KMS-11 (cell line): Measurements from ENCODE around the gene FAM210A.

Experiments used
- H2AFZ ChIP-seq: fragments of 200-600 bp; sonication (generic); 2 replicates; pipeline ENCODE4 v1.6.1; 2016; ENCODE audit warnings: antibody characterized with exemption, mixed run types, low read depth
- H3K27ac ChIP-seq: fragments of 200-600 bp; sonication (generic); 2 replicates; pipeline ENCODE4 v1.6.1; 2016; ENCODE audit warnings: mild to moderate bottlenecking, mixed run types
- H3K27me3 ChIP-seq: fragments of 200-600 bp; sonication (generic); 2 replicates; pipeline ENCODE4 v1.6.1; 2017; ENCODE audit warnings: mild to moderate bottlenecking, low read depth, mixed run types, moderate library complexity; ENCODE audit not compliant: insufficient read depth
- H3K36me3 ChIP-seq: fragments of 200-600 bp; sonication (generic); 2 replicates; pipeline ENCODE4 v1.6.1; 2017; ENCODE audit warnings: mild to moderate bottlenecking, mixed run types; ENCODE audit not compliant: insufficient read depth
- H3K4me1 ChIP-seq: fragments of 200-600 bp; sonication (generic); 2 replicates; pipeline ENCODE4 v1.6.1; 2016; ENCODE audit warnings: mild to moderate bottlenecking, low read depth, mixed run types; ENCODE audit not compliant: poor library complexity, severe bottlenecking
- H3K4me2 ChIP-seq: fragments of 200-600 bp; sonication (generic); 2 replicates; pipeline ENCODE4 v1.7.0; 2016; ENCODE audit warnings: mild to moderate bottlenecking, mixed run types
- H3K4me3 ChIP-seq: fragments of 200-600 bp; sonication (generic); IDR thresholded peaks from 2 replicates; pipeline ENCODE4 v1.6.1; 2017; ENCODE audit warnings: low read depth, low read length, mixed read lengths; ENCODE audit not compliant: insufficient read depth
- H3K79me2 ChIP-seq: fragments of 200-600 bp; sonication (generic); 2 replicates; pipeline ENCODE4 v1.6.1; 2016; ENCODE audit warnings: low read depth, mixed run types; ENCODE audit not compliant: insufficient read depth
- H3K9ac ChIP-seq: fragments of 200-600 bp; sonication (generic); 2 replicates; pipeline ENCODE4 v1.6.1; 2016; ENCODE audit warnings: mild to moderate bottlenecking, mixed run types
- H4K20me1 ChIP-seq: fragments of 200-600 bp; sonication (generic); 2 replicates; pipeline ENCODE4 v1.6.1; 2016; ENCODE audit warnings: mild to moderate bottlenecking, mixed run types; ENCODE audit not compliant: insufficient read depth
- CTCF ChIP-seq: fragments of 200-600 bp; sonication (generic); conservative IDR thresholded peaks from 2 replicates; pipeline ENCODE4 v1.6.1; 2017; ENCODE audit warnings: low read depth, mild to moderate bottlenecking, antibody characterized with exemption, low read length, moderate library complexity, mixed read lengths

Gene FAM210A

DNA sequence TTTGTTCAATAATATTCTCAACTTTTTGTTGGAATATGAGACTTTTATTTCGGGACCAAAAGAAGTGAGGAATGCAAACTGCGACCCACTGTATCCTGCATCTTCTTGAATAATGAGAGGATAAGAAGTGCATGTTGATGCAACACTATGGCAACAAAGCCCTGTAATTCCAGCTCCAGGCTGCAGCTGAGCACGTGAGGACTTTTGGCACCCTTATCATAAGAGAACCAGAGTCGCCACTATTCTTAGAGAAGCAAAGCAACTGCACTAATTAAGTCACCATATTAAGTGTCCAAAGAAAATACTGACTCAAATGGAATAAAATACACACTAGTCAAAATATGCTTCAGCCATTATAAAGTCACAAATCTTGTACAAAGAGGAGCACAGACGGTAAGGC is 65.8 kb downstream of the FAM210A start:
- H3K27me3 ChIP-seq, result no peaks in the 10 kb centered on the region
- no peak overlapping the region for H3K27ac ChIP-seq
- no peaks in the 10 kb centered on the region for H3K36me3 ChIP-seq
- no peaks in the 10 kb centered on the region for H3K79me2 ChIP-seq
- no peak for TF ChIP-seq CTCF
- H2AFZ ChIP-seq, result no peak overlapping the region
- H3K9ac ChIP-seq, result no peak overlapping the region
- no peaks in the 10 kb centered on the region for H3K4me1 ChIP-seq
- H4K20me1 ChIP-seq, result no peaks in the 10 kb centered on the region
- H3K4me3 ChIP-seq, result no peak overlapping the region
- H3K4me2 ChIP-seq, result no peak overlapping the region

DNA sequence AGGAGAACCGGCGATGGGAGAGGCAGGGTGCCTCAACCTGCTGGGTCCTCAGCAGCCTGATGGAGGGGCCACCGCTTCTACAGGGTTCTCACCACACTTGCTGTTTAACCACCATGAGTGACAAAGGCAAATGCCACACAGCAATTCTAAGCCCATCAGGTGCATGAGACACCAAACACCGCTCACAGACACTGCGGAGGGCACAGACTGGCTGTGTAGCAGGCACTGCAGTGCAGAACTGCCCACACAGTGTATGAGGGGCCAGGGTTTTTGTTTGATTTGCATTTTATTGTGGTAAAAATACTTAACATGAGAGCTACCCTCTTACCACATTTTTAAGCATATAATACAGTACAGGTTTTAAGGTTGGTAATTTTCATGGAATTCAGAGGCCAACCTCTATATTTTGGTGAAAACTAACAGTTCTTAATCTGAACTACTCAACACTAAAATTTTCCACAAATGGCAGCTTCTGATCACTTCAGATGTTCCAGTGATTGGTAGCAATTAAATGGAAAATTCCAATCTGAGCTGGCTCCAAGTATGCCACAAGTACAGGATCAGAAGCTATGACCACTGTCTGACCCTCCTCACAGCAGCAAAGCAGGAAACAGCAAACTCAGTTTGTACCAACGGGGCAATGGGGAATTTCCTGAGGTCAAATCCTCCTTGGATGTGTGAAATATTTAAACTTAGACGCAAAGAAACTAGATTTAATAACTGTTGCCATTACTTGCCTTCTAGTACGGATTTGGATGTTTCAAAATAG is 67.7 kb downstream of the FAM210A start:
- Histone ChIP-seq H4K20me1 (no peaks in the 10 kb centered on the region), H3K79me2 (no peaks in the 10 kb centered on the region), H3K36me3 (no peaks in the 10 kb centered on the region), H3K27me3 (no peaks in the 10 kb centered on the region), H3K4me1 (no peaks in the 10 kb centered on the region), H3K4me3 (no peak overlapping the region), H3K9ac (no peak overlapping the region), H3K27ac (no peak overlapping the region), H2AFZ (no peak overlapping the region), H3K4me2 (no peak overlapping the region)
- no peak for TF ChIP-seq CTCF

DNA sequence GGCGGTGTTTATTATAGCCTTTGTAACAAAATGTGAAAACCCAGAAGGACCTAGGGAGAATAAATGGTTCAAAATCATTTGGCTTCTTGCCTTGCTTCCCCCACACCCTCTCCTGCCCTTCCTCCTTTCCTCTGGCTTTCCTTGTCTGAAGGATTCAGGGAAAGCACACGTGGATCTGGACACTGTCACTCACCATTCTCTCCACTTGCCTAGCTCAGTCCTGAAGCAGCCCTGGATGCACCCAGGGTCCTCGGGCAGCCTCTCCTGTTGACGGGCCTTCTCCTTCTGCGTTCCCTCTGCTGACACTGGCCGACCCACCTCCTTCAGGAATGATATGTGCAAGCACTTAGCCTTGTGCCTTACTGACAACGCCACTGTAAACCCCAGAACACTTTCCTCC is 68.4 kb downstream of the FAM210A start:
- no peak for TF ChIP-seq CTCF
- no peaks in the 10 kb centered on the region for H3K4me1 ChIP-seq

GRCh38 chr18:13653746-13654433 is 72.5 kb downstream of the FAM210A start:
- TF ChIP-seq CTCF, result no peak
- Histone ChIP-seq H3K79me2 (no peaks in the 10 kb centered on the region), H4K20me1 (no peaks in the 10 kb centered on the region), H3K27me3 (no peaks in the 10 kb centered on the region), H3K4me2 (no peak overlapping the region), H3K36me3 (no peaks in the 10 kb centered on the region), H3K9ac (no peak overlapping the region), H2AFZ (no peak overlapping the region), H3K4me3 (no peak overlapping the region), H3K27ac (no peak overlapping the region), H3K4me1 (no peaks in the 10 kb centered on the region)

More for the DNA sequence above, 68.4 kb downstream of the FAM210A start:
- Histone ChIP-seq H3K4me3 (no peak overlapping the region), H3K4me2 (no peak overlapping the region), H4K20me1 (no peaks in the 10 kb centered on the region), H3K79me2 (no peaks in the 10 kb centered on the region), H3K27me3 (no peaks in the 10 kb centered on the region), H3K9ac (no peak overlapping the region), H2AFZ (no peak overlapping the region), H3K36me3 (no peaks in the 10 kb centered on the region), H3K27ac (no peak overlapping the region)
